Tibial nerve (tissue), 4 donors: ENCODE data around the gene TICAM2. TPM values are rescaled to one million over a fixed set of nuclear protein-coding genes. Genes with fewer than 3 reads are reported as not detected.

ENCODE experiments used
- DNase-seq, 2 donors: peaks; one replicate each; pipeline ENCODE4 v3.0.0-alpha.2; 2019; ENCODE audit warnings: low spot score in 2 of 2
- H3K27ac ChIP-seq, 4 donors: fragments of 200-600 bp; sonication (generic) in 3 of 4; one replicate each; pipeline ENCODE4 v1.5.1; 2017 to 2019; ENCODE audit warnings: mild to moderate bottlenecking in 1 of 4
- H3K27me3 ChIP-seq, 2 donors: fragments of 200-600 bp; sonication (generic) in 1 of 2; one replicate each; pipeline versions ENCODE4 v1.5.1 to v1.6.0; 2017 to 2019
- H3K36me3 ChIP-seq, 3 donors: fragments of 200-600 bp; sonication (generic); one replicate each; pipeline ENCODE4 v1.5.1; 2018 to 2019
- H3K4me1 ChIP-seq, 4 donors: fragments of 200-600 bp; sonication (generic) in 3 of 4; one replicate each; pipeline ENCODE4 v1.5.1; 2017 to 2019
- H3K4me3 ChIP-seq, 4 donors: fragments of 200-600 bp; sonication (generic) in 3 of 4; one replicate each; pipeline ENCODE4 v1.5.1; 2017 to 2019; ENCODE audit warnings: mild to moderate bottlenecking in 1 of 4, moderate library complexity in 1 of 4
- H3K9me3 ChIP-seq, 4 donors: fragments of 200-600 bp; sonication (generic) in 3 of 4; one replicate each; pipeline ENCODE4 v1.5.1; 2017 to 2019
- CTCF ChIP-seq, 5 experiments: fragments of 200-600 bp in 3 of 5; fragments of 450-650 bp in 2 of 5; sonication (generic) in 3 of 5; IDR thresholded peaks; one replicate each; pipeline ENCODE4 v1.5.1; 2016 to 2019; ENCODE audit warnings: antibody characterized with exemption in 5 of 5, mild to moderate bottlenecking in 3 of 5, moderate library complexity in 2 of 5
- EP300 ChIP-seq, 2 donors: sonication (generic); formaldehyde crosslinking; IDR thresholded peaks; one replicate each; pipeline ENCODE4 v1.6.1; 2017; ENCODE audit warnings: antibody characterized with exemption in 2 of 2, mild to moderate bottlenecking in 1 of 2
- POLR2A ChIP-seq, 2 donors: fragments of 450-650 bp; IDR thresholded peaks; one replicate each; pipeline ENCODE4 v1.6.1; 2017; ENCODE audit warnings: antibody characterized with exemption in 2 of 2, mild to moderate bottlenecking in 2 of 2, moderate library complexity in 2 of 2
- WGBS, 2 donors: methylation state at CpG; one replicate each; pipeline ENCODE4 v1.1.5; 2018; 5-methylcytosine and 5-hydroxymethylcytosine counted together
- total RNA-seq, 4 donors: library from RNA; depleted of rRNA; stranded (reverse); fragments of >200 nt; gene quantifications; one replicate each; pipeline ENCODE4 v1.1.0, GENCODE V29; 2016

The TICAM2 gene
- total RNA-seq, 4 donors from 2014 or later = 1.0 to 2.8 (median 1.8) TPM

- H3K27me3 ChIP-seq = no peaks in the 10 kb centered on the region
- H3K27ac ChIP-seq = no peak overlapping the region
- no peak for DNase-seq
- no peaks in the 10 kb centered on the region for H3K4me1 ChIP-seq
- TF ChIP-seq EP300 (IDR thresholded peaks at IDR 0.05) (no peak), POLR2A (IDR thresholded peaks at IDR 0.05) (no peak), CTCF (IDR thresholded peaks at IDR 0.05) (no peak)
- 93% methylated on average over 2 of the region's 2 CpGs for WGBS, 2 donors
- H3K9me3 ChIP-seq = no peaks in the 10 kb centered on the region
- no peaks in the 10 kb centered on the region for H3K36me3 ChIP-seq
- no peak overlapping the region for H3K4me3 ChIP-seq
Observed at GRCh38 chr5:115556276-115556675, 46.0 kb downstream of the TICAM2 start.

- 76 to 84% methylated on average over 4 of the region's 4 CpGs for WGBS, 2 donors
- no peak overlapping the region for H3K4me3 ChIP-seq
- TF ChIP-seq POLR2A (IDR thresholded peaks at IDR 0.05) (no peak), EP300 (IDR thresholded peaks at IDR 0.05) (no peak), CTCF (IDR thresholded peaks at IDR 0.05) (no peak)
- no peaks in the 10 kb centered on the region for H3K27me3 ChIP-seq
- H3K4me1 ChIP-seq = no peaks in the 10 kb centered on the region
- H3K36me3 ChIP-seq = no peaks in the 10 kb centered on the region
- no peak for DNase-seq
- no peaks in the 10 kb centered on the region for H3K9me3 ChIP-seq
- H3K27ac ChIP-seq = no peak overlapping the region
Observed at GRCh38 chr5:115555084-115555633, 47.1 kb downstream of the TICAM2 start.

- no peaks in the 10 kb centered on the region for H3K9me3 ChIP-seq
- H3K27ac ChIP-seq = no peak overlapping the region
- TF ChIP-seq EP300 (IDR thresholded peaks at IDR 0.05) (no peak), CTCF (IDR thresholded peaks at IDR 0.05) (no peak), POLR2A (IDR thresholded peaks at IDR 0.05) (no peak)
- no peaks in the 10 kb centered on the region for H3K4me1 ChIP-seq
- 85 to 93% methylated on average over 4 of the region's 4 CpGs for WGBS, 2 donors
- DNase-seq = no peak
- no peaks in the 10 kb centered on the region for H3K27me3 ChIP-seq
- no peaks in the 10 kb centered on the region for H3K36me3 ChIP-seq
- H3K4me3 ChIP-seq = no peak overlapping the region
Observed at GRCh38 chr5:115553082-115553481, 49.2 kb downstream of the TICAM2 start.

GRCh38 chr5:115551415-115551814, 50.9 kb downstream of the TICAM2 start:
- Histone ChIP-seq H3K9me3 (peaks cover 0 to 3% (median 0%) of the 10 kb centered on the region in 4 donors), H3K4me3 (no peak overlapping the region), H3K27me3 (no peaks in the 10 kb centered on the region), H3K4me1 (no peaks in the 10 kb centered on the region), H3K27ac (no peak overlapping the region), H3K36me3 (no peaks in the 10 kb centered on the region)
- TF ChIP-seq CTCF (IDR thresholded peaks at IDR 0.05) = no peak
- no peak for TF ChIP-seq POLR2A (IDR thresholded peaks at IDR 0.05)
- TF ChIP-seq EP300 (IDR thresholded peaks at IDR 0.05) = no peak
- WGBS, 2 donors = 77 to 83% methylated on average over 4 of the region's 4 CpGs
- DNase-seq = no peak

- H3K27me3 ChIP-seq = no peaks in the 10 kb centered on the region
- 68 to 70% methylated on average over 3 of the region's 3 CpGs for WGBS, 2 donors
- no peaks in the 10 kb centered on the region for H3K36me3 ChIP-seq
- H3K27ac ChIP-seq = no peak overlapping the region
- H3K4me1 ChIP-seq = no peaks in the 10 kb centered on the region
- DNase-seq = no peak
- no peak overlapping the region for H3K4me3 ChIP-seq
- TF ChIP-seq POLR2A (IDR thresholded peaks at IDR 0.05) (no peak), CTCF (IDR thresholded peaks at IDR 0.05) (no peak), EP300 (IDR thresholded peaks at IDR 0.05) (no peak)
- peaks cover 0 to 17% (median 0%) of the 10 kb centered on the region in 4 donors for H3K9me3 ChIP-seq
Observed at GRCh38 chr5:115549154-115549553, 53.1 kb downstream of the TICAM2 start.
